GM18508 (cell line): ENCODE measurements around the gene RHOV.

ENCODE experiments used
- ATAC-seq: cut with Tn5 transposase; IDR thresholded peaks from one replicate; pipeline ENCODE4 v1.9.1; 2021; ENCODE audit warnings: moderate number of reproducible peaks; ENCODE audit not compliant: insufficient read depth, unreplicated experiment

The RHOV gene

DNA sequence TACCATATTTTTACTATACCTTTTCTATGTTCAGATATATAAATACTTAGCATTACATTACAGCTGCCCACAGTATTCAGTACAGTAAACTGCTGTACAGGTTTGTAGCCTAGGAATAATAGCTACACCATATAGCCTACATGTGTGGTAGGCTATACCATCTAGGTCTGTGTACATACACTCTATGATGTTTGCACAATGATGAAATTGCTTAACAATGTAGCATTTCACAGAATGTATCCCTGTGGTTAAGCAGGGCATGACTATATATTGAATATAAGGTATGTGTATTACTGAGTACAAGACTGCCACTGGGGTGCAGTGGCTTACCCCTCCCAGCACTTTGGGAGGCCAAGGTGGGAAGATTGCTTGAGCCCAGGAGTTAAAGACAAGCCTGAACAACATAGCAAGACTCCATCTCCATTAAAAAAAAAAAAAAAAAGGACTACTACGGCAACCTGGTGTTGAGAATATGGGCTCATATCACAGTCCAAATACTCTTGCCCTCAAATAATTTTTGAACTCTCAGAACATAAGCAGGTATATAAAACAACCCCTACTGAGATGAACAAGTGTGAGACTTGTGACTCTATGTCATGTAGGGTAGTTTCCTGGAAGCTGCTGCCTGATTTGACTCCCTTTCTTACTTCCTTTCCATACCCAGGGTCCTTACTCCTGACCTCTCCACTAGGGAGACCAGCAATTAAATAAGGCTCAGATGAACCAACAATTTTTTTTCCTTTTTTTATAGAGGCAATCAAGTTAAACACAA is 50.3 kb downstream of the RHOV start:
- ATAC-seq, result no peak
